ENCODE measurements around the gene TCF25.

- TF ChIP-seq CTCF (conservative IDR thresholded peaks at IDR 0.05): no peak
- TF ChIP-seq ZFX (IDR thresholded peaks at IDR 0.05): no peak
Measured at GRCh38 chr16:89873972-89874689, 739 bp downstream of the TCF25 start.

Measured in C4-2B (cell line).